Uterus (tissue), 2 donors: ENCODE results near the gene SORBS1.

Experiments used
- POLR2A ChIP-seq, 2 donors: fragments of 450-650 bp; IDR thresholded peaks; one replicate each; pipeline ENCODE4 v1.6.1; 2016; ENCODE audit warnings: antibody characterized with exemption in 2 of 2, mild to moderate bottlenecking in 1 of 2, moderate library complexity in 1 of 2
- TF ChIP-seq, protein P1 (sequence below), 4 experiments: fragments of 200-600 bp in 2 of 4; fragments of 450-650 bp in 2 of 4; sonication (generic) in 2 of 4; IDR thresholded peaks; one replicate each; pipeline ENCODE4 v1.5.1; 2016 to 2019; ENCODE audit warnings: antibody characterized with exemption in 4 of 4, mild to moderate bottlenecking in 2 of 4, moderate library complexity in 1 of 4

DNA sequence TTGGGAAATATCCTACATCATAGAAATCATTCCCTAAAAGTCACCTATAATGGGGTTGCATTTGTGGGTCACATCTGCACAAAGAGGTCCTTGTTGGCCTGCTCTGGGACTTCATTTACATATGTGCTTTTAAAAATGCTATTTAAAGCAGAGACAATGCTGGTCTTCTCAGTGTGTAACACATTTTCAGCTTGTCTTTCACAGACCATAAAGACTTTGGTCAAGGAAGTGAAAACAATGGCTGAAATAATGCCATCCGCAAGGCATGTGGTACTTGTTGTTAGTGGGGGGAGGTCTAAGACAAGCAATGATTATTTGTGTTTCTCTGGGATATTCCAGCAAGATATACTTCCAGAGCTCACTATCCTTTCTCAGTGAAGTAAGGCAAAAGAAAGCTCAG, 185.8 kb downstream of the SORBS1 start:
- TF ChIP-seq, protein P1, sequence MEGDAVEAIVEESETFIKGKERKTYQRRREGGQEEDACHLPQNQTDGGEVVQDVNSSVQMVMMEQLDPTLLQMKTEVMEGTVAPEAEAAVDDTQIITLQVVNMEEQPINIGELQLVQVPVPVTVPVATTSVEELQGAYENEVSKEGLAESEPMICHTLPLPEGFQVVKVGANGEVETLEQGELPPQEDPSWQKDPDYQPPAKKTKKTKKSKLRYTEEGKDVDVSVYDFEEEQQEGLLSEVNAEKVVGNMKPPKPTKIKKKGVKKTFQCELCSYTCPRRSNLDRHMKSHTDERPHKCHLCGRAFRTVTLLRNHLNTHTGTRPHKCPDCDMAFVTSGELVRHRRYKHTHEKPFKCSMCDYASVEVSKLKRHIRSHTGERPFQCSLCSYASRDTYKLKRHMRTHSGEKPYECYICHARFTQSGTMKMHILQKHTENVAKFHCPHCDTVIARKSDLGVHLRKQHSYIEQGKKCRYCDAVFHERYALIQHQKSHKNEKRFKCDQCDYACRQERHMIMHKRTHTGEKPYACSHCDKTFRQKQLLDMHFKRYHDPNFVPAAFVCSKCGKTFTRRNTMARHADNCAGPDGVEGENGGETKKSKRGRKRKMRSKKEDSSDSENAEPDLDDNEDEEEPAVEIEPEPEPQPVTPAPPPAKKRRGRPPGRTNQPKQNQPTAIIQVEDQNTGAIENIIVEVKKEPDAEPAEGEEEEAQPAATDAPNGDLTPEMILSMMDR (IDR thresholded peaks at IDR 0.05) = no peak
- TF ChIP-seq POLR2A (IDR thresholded peaks at IDR 0.05) = no peak
